Measurements from ENCODE around the gene SLC25A28. TPM values are rescaled to one million over a fixed set of nuclear protein-coding genes. Genes with fewer than 3 reads are reported as not detected.

The SLC25A28 gene
- total RNA-seq, 1 experiment from 2014 or later, result 22.2 TPM

DNA sequence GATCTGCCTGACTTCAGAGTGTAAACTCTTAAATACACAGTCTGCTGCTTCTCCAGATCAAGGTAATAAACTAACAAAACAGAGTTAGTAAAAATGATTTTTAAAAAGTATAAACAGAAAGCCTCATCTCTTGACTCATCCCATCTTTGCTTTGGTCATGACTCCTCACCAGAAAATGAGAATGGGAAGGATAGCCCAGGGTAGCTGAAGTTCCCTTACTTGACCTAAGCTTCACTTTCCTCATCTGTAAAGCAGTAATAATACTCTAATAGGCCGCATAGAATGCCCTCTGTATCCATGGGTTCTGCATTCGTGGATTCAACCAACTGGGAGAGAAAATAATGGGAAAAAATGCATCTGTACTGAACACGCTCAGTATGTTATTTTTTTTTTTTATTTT is 11.3 kb upstream of the SLC25A28 start:
- no peaks in the 10 kb centered on the region for H3K79me1 ChIP-seq (ENCODE audit: insufficient read depth, low read depth, low read length, poor library complexity, severe bottlenecking)
- H3K9me3 Mint-ChIP-seq, result no peaks in the 10 kb centered on the region
- no peak overlapping the region for H3K27ac Mint-ChIP-seq
- TF ChIP-seq, protein P1, sequence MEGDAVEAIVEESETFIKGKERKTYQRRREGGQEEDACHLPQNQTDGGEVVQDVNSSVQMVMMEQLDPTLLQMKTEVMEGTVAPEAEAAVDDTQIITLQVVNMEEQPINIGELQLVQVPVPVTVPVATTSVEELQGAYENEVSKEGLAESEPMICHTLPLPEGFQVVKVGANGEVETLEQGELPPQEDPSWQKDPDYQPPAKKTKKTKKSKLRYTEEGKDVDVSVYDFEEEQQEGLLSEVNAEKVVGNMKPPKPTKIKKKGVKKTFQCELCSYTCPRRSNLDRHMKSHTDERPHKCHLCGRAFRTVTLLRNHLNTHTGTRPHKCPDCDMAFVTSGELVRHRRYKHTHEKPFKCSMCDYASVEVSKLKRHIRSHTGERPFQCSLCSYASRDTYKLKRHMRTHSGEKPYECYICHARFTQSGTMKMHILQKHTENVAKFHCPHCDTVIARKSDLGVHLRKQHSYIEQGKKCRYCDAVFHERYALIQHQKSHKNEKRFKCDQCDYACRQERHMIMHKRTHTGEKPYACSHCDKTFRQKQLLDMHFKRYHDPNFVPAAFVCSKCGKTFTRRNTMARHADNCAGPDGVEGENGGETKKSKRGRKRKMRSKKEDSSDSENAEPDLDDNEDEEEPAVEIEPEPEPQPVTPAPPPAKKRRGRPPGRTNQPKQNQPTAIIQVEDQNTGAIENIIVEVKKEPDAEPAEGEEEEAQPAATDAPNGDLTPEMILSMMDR (conservative IDR thresholded peaks at IDR 0.05), result no peak
- no peaks in the 10 kb centered on the region for H3K79me2 ChIP-seq (ENCODE audit: insufficient read depth, low read length)
- H3K23ac ChIP-seq (ENCODE audit: insufficient read length, low read depth, low read length), result no peak overlapping the region
- no peak overlapping the region for H3K4me3 Mint-ChIP-seq
- no peak overlapping the region for H4K91ac ChIP-seq (ENCODE audit: insufficient read length, low read depth, low read length)
- no peaks in the 10 kb centered on the region for H3K27me3 ChIP-seq (ENCODE audit: insufficient read depth, low read length)
- no peak overlapping the region for H2BK5ac ChIP-seq (ENCODE audit: insufficient read length, low read length)
- H4K20me1 ChIP-seq (ENCODE audit: control insufficient read depth, insufficient read depth, insufficient read length), result no peaks in the 10 kb centered on the region
- H3K14ac ChIP-seq (ENCODE audit: insufficient read depth, low read length), result no peak overlapping the region
- no peak overlapping the region for H4K8ac ChIP-seq (replicated peaks; ENCODE audit: insufficient read length, low read depth, low read length)
- no peak overlapping the region for H3K4me2 ChIP-seq (ENCODE audit: insufficient read depth, insufficient read length, low read length)
- no peak overlapping the region for H3K56ac ChIP-seq (ENCODE audit: insufficient read length, low read depth, low read length)
- H2BK20ac ChIP-seq (ENCODE audit: low read depth, low read length, poor library complexity, severe bottlenecking), result no peak overlapping the region
- no peak overlapping the region for H3T11ph ChIP-seq (ENCODE audit: low read length)
- H3K36me3 Mint-ChIP-seq (ENCODE audit: insufficient read depth in 1 of 3, low read depth in 3 of 3), result no peaks in the 10 kb centered on the region
- no peaks in the 10 kb centered on the region for H3K9me3 ChIP-seq (ENCODE audit: control insufficient read depth, low read depth, low read length)
- no peak overlapping the region for H3K4ac ChIP-seq (ENCODE audit: low read depth, low read length)
- peaks cover 5 to 6% of the 10 kb centered on the region in 2 experiments; a peak in 2 of 4 replicates for H3K4me1 Mint-ChIP-seq
- no peaks in the 10 kb centered on the region; the same call in 1 of the 2 replicates for H3K4me1 ChIP-seq (ENCODE audit: insufficient read depth, low read length)
- H2BK120ac ChIP-seq (ENCODE audit: low read depth, low read length, poor library complexity, severe bottlenecking), result no peak overlapping the region
- no peak overlapping the region for H2BK15ac ChIP-seq (ENCODE audit: low read depth, low read length)
- no peak overlapping the region for H3K18ac ChIP-seq (ENCODE audit: insufficient read length, low read depth, low read length)
- no peak overlapping the region for H3K27ac ChIP-seq (ENCODE audit: insufficient read length, low read depth, low read length)
- no peak overlapping the region for H3K9ac ChIP-seq (ENCODE audit: extremely low read depth, insufficient read length, low read length)
- H2BK12ac ChIP-seq (ENCODE audit: insufficient read length, low read depth, low read length), result no peak overlapping the region
- H2AK5ac ChIP-seq (ENCODE audit: insufficient read length, low read length), result no peak overlapping the region
- no peak overlapping the region for H2AFZ ChIP-seq (ENCODE audit: low read length)
- no peak overlapping the region for H4K5ac ChIP-seq (ENCODE audit: insufficient read length, low read depth, low read length)
- H3K27me3 Mint-ChIP-seq (ENCODE audit: low read depth), result peaks cover 6% of the 10 kb centered on the region; the same call in 1 of the 2 replicates
- no CpG with 5 or more reads among the region's 3 CpGs for WGBS (ENCODE audit: extremely low coverage, insufficient read length, low lambda C conversion rate)
- H3K23me2 ChIP-seq (ENCODE audit: insufficient read length, low read depth, low read length, poor library complexity, severe bottlenecking), result no peaks in the 10 kb centered on the region
- no peak for DNase-seq

All from H9 (cell line).